ENCODE measurements around the gene KCNJ6.

- TF ChIP-seq POLR2AphosphoS5 (IDR thresholded peaks at IDR 0.05; ENCODE audit: insufficient read depth in 1 of 2, low read depth in 1 of 2) (no peak), POLR2A (IDR thresholded peaks at IDR 0.05) (no peak)
- TF ChIP-seq, protein P1, sequence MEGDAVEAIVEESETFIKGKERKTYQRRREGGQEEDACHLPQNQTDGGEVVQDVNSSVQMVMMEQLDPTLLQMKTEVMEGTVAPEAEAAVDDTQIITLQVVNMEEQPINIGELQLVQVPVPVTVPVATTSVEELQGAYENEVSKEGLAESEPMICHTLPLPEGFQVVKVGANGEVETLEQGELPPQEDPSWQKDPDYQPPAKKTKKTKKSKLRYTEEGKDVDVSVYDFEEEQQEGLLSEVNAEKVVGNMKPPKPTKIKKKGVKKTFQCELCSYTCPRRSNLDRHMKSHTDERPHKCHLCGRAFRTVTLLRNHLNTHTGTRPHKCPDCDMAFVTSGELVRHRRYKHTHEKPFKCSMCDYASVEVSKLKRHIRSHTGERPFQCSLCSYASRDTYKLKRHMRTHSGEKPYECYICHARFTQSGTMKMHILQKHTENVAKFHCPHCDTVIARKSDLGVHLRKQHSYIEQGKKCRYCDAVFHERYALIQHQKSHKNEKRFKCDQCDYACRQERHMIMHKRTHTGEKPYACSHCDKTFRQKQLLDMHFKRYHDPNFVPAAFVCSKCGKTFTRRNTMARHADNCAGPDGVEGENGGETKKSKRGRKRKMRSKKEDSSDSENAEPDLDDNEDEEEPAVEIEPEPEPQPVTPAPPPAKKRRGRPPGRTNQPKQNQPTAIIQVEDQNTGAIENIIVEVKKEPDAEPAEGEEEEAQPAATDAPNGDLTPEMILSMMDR (IDR thresholded peaks at IDR 0.05): no peak
Observed at GRCh38 chr21:37835481-37835880, 80.8 kb downstream of the KCNJ6 start.
